ENCODE results near the gene KDM4E.

Gene KDM4E

DNA sequence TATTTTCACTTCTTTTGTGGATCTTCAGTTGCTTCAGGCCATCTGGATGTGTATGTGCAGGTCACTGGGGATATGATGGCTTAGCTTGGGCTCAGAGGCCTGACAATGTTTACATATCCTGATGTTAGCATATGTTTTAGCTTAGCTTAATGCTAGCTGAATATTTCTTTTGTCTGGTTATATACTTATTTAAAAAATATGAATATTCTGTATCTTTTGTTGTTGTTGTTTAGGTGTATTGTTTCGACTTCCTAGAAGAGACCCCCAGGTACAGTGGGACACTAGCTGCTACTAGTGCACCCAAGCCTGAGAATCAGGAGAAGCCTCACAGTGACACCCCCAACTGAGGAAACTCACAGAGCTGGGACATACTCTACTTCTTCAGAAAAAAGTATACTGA is at the start of gene KDM4E:
Gene KDM4E (plus strand): TSS at position 301 of the 400 bp plus-strand sequence. CDS start 300 bp downstream, outside the sequence.
- ChIA-PET CTCF (no interaction called here), POLR2A (no interaction called here)
- H3K4me3 ChIP-seq (ENCODE audit: low read depth, low read length) = no peak within 1 kb of the TSS
- no peak within 1 kb of the TSS for H3K27ac ChIP-seq (ENCODE audit: extremely low read depth, low read depth, low read length)
- TF ChIP-seq ZNF394 (tag by site-specific recombination; IDR thresholded peaks at IDR 0.05; ENCODE audit: borderline replicate concordance) (no peak), ZNF544 (tag by site-specific recombination; IDR thresholded peaks at IDR 0.05) (no peak), GLIS2 (tag by site-specific recombination; IDR thresholded peaks at IDR 0.05) (no peak), ZFHX2 (tag by site-specific recombination; conservative IDR thresholded peaks at IDR 0.05) (no peak), ZNF404 (tag by site-specific recombination; IDR thresholded peaks at IDR 0.05) (no peak), ZBTB17 (tag by site-specific recombination; IDR thresholded peaks at IDR 0.05) (no peak), ZNF133 (tag by site-specific recombination; IDR thresholded peaks at IDR 0.05) (no peak), HOXC10 (CRISPR knock-in tag; IDR thresholded peaks at IDR 0.05) (no peak), KLF7 (tag by site-specific recombination; IDR thresholded peaks at IDR 0.05; ENCODE audit: borderline replicate concordance) (no peak), ZBTB7A (tag by site-specific recombination; IDR thresholded peaks at IDR 0.05; ENCODE audit: low read depth) (no peak), ZNF202 (tag by site-specific recombination; IDR thresholded peaks at IDR 0.05; ENCODE audit: borderline replicate concordance) (no peak), ZNF423 (tag by site-specific recombination; IDR thresholded peaks at IDR 0.05) (no peak)
- TF ChIP-seq, protein P1, sequence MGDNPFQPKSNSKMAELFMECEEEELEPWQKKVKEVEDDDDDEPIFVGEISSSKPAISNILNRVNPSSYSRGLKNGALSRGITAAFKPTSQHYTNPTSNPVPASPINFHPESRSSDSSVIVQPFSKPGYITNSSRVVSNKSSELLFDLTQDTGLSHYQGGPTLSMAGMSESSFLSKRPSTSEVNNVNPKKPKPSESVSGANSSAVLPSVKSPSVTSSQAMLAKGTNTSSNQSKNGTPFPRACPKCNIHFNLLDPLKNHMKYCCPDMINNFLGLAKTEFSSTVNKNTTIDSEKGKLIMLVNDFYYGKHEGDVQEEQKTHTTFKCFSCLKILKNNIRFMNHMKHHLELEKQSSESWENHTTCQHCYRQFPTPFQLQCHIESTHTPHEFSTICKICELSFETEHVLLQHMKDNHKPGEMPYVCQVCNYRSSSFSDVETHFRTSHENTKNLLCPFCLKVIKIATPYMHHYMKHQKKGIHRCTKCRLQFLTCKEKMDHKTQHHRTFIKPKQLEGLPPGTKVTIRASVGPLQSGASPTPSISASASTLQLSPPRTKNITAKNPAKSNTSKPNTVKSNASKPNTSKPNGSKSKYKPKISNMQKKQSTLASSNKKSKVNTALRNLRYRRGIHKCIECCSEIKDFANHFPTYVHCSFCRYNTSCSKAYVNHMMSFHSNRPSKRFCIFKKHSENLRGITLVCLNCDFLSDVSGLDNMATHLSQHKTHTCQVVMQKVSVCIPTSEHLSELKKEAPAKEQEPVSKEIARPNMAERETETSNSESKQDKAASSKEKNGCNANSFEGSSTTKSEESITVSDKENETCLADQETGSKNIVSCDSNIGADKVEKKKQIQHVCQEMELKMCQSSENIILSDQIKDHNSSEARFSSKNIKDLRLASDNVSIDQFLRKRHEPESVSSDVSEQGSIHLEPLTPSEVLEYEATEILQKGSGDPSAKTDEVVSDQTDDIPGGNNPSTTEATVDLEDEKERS (tag by site-specific recombination; IDR thresholded peaks at IDR 0.05) = no peak
- TF ChIP-seq, protein P2, sequence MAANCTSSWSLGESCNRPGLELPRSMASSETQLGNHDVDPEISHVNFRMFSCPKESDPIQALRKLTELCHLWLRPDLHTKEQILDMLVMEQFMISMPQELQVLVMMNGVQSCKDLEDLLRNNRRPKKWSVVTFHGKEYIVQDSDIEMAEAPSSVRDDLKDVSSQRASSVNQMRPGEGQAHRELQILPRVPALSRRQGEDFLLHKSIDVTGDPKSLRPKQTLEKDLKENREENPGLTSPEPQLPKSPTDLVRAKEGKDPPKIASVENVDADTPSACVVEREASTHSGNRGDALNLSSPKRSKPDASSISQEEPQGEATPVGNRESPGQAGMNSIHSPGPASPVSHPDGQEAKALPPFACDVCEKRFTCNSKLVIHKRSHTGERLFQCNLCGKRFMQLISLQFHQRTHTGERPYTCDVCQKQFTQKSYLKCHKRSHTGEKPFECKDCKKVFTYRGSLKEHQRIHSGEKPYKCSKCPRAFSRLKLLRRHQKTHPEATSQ (tag by site-specific recombination; IDR thresholded peaks at IDR 0.05) = no peak
- TF ChIP-seq, protein P3, sequence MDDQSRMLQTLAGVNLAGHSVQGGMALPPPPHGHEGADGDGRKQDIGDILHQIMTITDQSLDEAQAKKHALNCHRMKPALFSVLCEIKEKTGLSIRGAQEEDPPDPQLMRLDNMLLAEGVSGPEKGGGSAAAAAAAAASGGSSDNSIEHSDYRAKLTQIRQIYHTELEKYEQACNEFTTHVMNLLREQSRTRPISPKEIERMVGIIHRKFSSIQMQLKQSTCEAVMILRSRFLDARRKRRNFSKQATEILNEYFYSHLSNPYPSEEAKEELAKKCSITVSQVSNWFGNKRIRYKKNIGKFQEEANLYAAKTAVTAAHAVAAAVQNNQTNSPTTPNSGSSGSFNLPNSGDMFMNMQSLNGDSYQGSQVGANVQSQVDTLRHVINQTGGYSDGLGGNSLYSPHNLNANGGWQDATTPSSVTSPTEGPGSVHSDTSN (CRISPR knock-in tag; IDR thresholded peaks at IDR 0.05) = no peak
- TF ChIP-seq, protein P4, sequence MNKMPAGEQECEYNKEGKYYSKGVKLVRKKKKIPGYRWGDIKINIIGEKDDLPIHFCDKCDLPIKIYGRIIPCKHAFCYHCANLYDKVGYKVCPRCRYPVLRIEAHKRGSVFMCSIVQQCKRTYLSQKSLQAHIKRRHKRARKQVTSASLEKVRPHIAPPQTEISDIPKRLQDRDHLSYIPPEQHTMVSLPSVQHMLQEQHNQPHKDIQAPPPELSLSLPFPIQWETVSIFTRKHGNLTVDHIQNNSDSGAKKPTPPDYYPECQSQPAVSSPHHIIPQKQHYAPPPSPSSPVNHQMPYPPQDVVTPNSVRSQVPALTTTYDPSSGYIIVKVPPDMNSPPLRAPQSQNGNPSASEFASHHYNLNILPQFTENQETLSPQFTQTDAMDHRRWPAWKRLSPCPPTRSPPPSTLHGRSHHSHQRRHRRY (tag by site-specific recombination; IDR thresholded peaks at IDR 0.05) = no peak
- TF ChIP-seq, protein P5, sequence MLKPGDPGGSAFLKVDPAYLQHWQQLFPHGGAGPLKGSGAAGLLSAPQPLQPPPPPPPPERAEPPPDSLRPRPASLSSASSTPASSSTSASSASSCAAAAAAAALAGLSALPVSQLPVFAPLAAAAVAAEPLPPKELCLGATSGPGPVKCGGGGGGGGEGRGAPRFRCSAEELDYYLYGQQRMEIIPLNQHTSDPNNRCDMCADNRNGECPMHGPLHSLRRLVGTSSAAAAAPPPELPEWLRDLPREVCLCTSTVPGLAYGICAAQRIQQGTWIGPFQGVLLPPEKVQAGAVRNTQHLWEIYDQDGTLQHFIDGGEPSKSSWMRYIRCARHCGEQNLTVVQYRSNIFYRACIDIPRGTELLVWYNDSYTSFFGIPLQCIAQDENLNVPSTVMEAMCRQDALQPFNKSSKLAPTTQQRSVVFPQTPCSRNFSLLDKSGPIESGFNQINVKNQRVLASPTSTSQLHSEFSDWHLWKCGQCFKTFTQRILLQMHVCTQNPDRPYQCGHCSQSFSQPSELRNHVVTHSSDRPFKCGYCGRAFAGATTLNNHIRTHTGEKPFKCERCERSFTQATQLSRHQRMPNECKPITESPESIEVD (tag by site-specific recombination; IDR thresholded peaks at IDR 0.05) = no peak
- TF ChIP-seq, protein P6, sequence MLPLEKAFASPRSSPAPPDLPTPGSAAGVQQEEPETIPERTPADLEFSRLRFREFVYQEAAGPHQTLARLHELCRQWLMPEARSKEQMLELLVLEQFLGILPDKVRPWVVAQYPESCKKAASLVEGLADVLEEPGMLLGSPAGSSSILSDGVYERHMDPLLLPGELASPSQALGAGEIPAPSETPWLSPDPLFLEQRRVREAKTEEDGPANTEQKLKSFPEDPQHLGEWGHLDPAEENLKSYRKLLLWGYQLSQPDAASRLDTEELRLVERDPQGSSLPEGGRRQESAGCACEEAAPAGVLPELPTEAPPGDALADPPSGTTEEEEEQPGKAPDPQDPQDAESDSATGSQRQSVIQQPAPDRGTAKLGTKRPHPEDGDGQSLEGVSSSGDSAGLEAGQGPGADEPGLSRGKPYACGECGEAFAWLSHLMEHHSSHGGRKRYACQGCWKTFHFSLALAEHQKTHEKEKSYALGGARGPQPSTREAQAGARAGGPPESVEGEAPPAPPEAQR (tag by site-specific recombination; IDR thresholded peaks at IDR 0.05) = no peak
- H3K4me1 ChIP-seq (ENCODE audit: control insufficient read depth, insufficient read depth, low read length) = no peaks in the 10 kb centered on the region
- no peaks in the 10 kb centered on the region for H3K9me3 ChIP-seq (ENCODE audit: control insufficient read depth, insufficient read depth, low read depth, low read length)
- H3K36me3 ChIP-seq (ENCODE audit: control insufficient read depth in 2 of 2, insufficient read depth in 1 of 2, low read length in 2 of 2) = no peaks in the 10 kb centered on the region
